ENCODE measurements around the gene PRKCZ.

PRKCZ gene

DNA sequence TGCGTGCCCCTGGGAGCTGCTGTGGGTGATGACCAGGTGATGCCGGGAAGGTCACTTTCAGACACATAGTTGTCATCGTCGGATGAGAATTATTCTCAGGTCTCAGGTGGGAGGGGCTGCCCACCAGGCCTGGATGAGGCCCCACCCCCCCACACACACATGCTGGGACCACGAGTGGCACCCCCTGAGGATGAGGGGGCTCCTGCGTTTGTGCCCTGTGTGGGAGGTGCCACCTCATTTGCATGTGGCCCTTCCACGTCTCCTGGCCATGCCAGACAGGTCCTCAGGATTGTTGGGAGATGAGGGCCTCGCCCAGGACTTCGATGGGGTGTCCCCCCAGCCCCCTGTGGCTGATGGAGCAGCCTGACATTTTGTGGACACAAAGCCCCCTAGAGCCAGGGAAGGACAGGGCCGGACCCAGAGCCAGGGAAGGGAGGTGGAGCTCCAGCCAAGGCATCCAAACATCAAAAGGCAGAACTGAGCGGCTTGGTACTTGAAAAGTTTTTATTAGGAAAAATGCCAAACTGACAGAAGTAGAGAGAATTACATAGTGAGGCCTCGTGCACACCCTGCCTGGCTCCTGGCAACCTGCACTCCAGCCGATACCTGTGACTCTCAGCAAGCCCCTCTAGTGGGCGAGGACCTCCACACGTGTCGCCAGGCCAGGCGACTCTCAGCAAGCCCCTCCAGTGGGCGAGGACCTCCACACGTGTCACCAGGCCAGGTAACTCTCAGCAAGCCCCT, 55.7 kb downstream of the PRKCZ start:
- H3K4me3 ChIP-seq (ENCODE audit: insufficient read length, low read depth): no peak overlapping the region
- H3K9ac ChIP-seq (ENCODE audit: insufficient read length, low read depth): no peak overlapping the region
- H3K36me3 ChIP-seq (ENCODE audit: insufficient read depth, insufficient read length, low read length): peaks cover 6% of the 10 kb centered on the region
- no peak for TF ChIP-seq SUZ12 (IDR thresholded peaks at IDR 0.05; ENCODE audit: extremely low read depth, insufficient read depth, insufficient read length)
- TF ChIP-seq YY1 (IDR thresholded peaks at IDR 0.05; ENCODE audit: insufficient read depth, insufficient read length): no peak
- no peak for TF ChIP-seq ZNF274 (IDR thresholded peaks at IDR 0.05; ENCODE audit: low read depth, low read length)
- no peak for DNase-seq (ENCODE audit: low read depth, low spot score)
- H3K9me3 ChIP-seq (ENCODE audit: insufficient read depth, low read length): no peaks in the 10 kb centered on the region
- H3K4me1 ChIP-seq (ENCODE audit: insufficient read depth, insufficient read length): peaks cover 8% of the 10 kb centered on the region
- no peaks in the 10 kb centered on the region for H3K27me3 ChIP-seq (ENCODE audit: insufficient read depth, insufficient read length)

- no peak for DNase-seq (ENCODE audit: low read depth, low spot score)
- Histone ChIP-seq H3K4me1 (ENCODE audit: insufficient read depth, insufficient read length) (peaks cover 8% of the 10 kb centered on the region), H3K27me3 (ENCODE audit: insufficient read depth, insufficient read length) (no peaks in the 10 kb centered on the region), H3K9ac (ENCODE audit: insufficient read length, low read depth) (no peak overlapping the region), H3K9me3 (ENCODE audit: insufficient read depth, low read length) (no peaks in the 10 kb centered on the region), H3K36me3 (ENCODE audit: insufficient read depth, insufficient read length, low read length) (peaks cover 6% of the 10 kb centered on the region), H3K4me3 (ENCODE audit: insufficient read length, low read depth) (no peak overlapping the region)
- TF ChIP-seq SUZ12 (IDR thresholded peaks at IDR 0.05; ENCODE audit: extremely low read depth, insufficient read depth, insufficient read length) (no peak), YY1 (IDR thresholded peaks at IDR 0.05; ENCODE audit: insufficient read depth, insufficient read length) (no peak), ZNF274 (IDR thresholded peaks at IDR 0.05; ENCODE audit: low read depth, low read length) (no peak)
Observed at GRCh38 chr1:2106659-2107405, 56.6 kb downstream of the PRKCZ start.

DNA sequence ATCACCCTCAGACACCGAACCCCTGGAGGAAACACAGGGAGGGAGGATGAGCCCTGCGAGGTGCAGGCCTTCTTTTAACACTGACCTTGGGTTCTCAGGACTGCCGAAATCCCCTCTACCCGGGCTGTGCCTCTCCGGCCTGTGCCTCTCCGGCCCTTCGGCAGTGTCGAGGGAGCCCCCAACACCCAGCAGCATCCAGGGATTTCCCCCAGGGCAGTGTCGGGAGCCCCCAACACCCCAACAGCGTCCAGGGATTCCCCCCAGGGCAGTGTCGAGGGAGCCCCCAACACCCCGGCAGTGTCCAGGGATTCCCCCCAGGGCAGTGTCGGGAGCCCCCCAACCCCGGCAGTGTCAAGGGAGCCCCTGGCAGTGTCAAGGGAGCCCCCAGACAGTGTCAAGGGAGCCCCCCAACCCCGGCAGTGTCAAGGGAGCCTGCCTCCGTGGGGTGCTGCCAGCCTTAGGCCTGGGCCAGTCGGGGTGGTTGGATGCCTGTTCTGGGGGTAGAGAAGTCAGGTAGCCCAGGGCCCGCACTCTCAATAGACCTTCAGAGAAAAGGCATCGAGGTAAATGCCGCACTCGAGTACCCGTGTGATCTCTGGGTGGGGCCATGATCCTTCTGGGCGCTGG, 57.5 kb downstream of the PRKCZ start:
- TF ChIP-seq ZNF274 (IDR thresholded peaks at IDR 0.05; ENCODE audit: low read depth, low read length) (no peak), YY1 (IDR thresholded peaks at IDR 0.05; ENCODE audit: insufficient read depth, insufficient read length) (no peak), SUZ12 (IDR thresholded peaks at IDR 0.05; ENCODE audit: extremely low read depth, insufficient read depth, insufficient read length) (no peak)
- no peak overlapping the region for H3K4me3 ChIP-seq (ENCODE audit: insufficient read length, low read depth)
- no peaks in the 10 kb centered on the region for H3K9me3 ChIP-seq (ENCODE audit: insufficient read depth, low read length)
- DNase-seq (ENCODE audit: low read depth, low spot score): no peak
- no peak overlapping the region for H3K9ac ChIP-seq (ENCODE audit: insufficient read length, low read depth)
- H3K27me3 ChIP-seq (ENCODE audit: insufficient read depth, insufficient read length): no peaks in the 10 kb centered on the region
- peaks cover 8% of the 10 kb centered on the region for H3K4me1 ChIP-seq (ENCODE audit: insufficient read depth, insufficient read length)
- peaks cover 6% of the 10 kb centered on the region for H3K36me3 ChIP-seq (ENCODE audit: insufficient read depth, insufficient read length, low read length)

DNA sequence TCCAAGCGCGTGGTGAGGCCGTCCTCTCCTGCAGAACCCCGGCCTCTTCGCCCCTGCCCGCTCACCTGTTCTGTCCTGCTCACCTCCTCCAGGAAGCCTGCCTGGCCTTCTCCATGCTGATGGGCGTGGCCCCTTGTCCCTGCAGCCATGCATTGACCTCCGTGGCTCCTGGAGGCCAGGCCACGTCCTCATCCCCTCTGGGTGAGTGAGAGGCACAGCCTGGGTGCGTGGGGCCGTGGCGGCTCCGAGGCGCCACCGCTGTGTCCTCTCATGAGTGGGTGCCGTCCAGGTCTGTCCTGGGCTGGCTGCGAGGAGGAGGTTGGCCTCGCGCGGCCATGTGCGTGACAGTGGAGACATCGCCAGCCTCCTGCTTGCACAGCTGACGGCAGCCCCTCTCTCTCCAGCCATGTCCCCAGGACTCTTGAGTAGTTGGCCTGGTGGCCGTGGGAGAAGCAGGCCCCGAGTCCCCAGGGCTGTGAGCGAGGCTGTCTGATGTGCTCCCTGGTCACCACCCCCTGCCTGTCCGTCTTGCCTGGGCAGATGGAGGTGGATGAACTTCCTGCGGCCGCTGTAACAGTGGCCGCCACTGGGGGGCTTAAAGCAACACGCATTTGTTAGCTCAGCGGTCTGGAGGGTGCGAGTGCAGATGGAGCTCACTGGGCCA, 58.1 kb downstream of the PRKCZ start:
- peak; percentile 54 for DNase-seq (ENCODE audit: low read depth, low spot score)
- Histone ChIP-seq H3K27me3 (ENCODE audit: insufficient read depth, insufficient read length) (no peaks in the 10 kb centered on the region), H3K9ac (ENCODE audit: insufficient read length, low read depth) (no peak overlapping the region), H3K4me1 (ENCODE audit: insufficient read depth, insufficient read length) (peaks cover 8% of the 10 kb centered on the region), H3K9me3 (ENCODE audit: insufficient read depth, low read length) (no peaks in the 10 kb centered on the region), H3K4me3 (ENCODE audit: insufficient read length, low read depth) (no peak overlapping the region), H3K36me3 (ENCODE audit: insufficient read depth, insufficient read length, low read length) (peaks cover 6% of the 10 kb centered on the region)
- TF ChIP-seq ZNF274 (IDR thresholded peaks at IDR 0.05; ENCODE audit: low read depth, low read length) (no peak), YY1 (IDR thresholded peaks at IDR 0.05; ENCODE audit: insufficient read depth, insufficient read length) (no peak), SUZ12 (IDR thresholded peaks at IDR 0.05; ENCODE audit: extremely low read depth, insufficient read depth, insufficient read length) (no peak)

GRCh38 chr1:2108877-2109580, 58.8 kb downstream of the PRKCZ start:
- no peak overlapping the region for H3K9ac ChIP-seq (ENCODE audit: insufficient read length, low read depth)
- TF ChIP-seq YY1 (IDR thresholded peaks at IDR 0.05; ENCODE audit: insufficient read depth, insufficient read length) (no peak), SUZ12 (IDR thresholded peaks at IDR 0.05; ENCODE audit: extremely low read depth, insufficient read depth, insufficient read length) (no peak)
- H3K4me1 ChIP-seq (ENCODE audit: insufficient read depth, insufficient read length): peaks cover 8% of the 10 kb centered on the region
- DNase-seq (ENCODE audit: low read depth, low spot score): no peak
- no peak overlapping the region for H3K4me3 ChIP-seq (ENCODE audit: insufficient read length, low read depth)
- no peaks in the 10 kb centered on the region for H3K27me3 ChIP-seq (ENCODE audit: insufficient read depth, insufficient read length)
- peaks cover 6% of the 10 kb centered on the region for H3K36me3 ChIP-seq (ENCODE audit: insufficient read depth, insufficient read length, low read length)
- H3K9me3 ChIP-seq (ENCODE audit: insufficient read depth, low read length): no peaks in the 10 kb centered on the region

GRCh38 chr1:2109581-2110021, 59.4 kb downstream of the PRKCZ start:
- no peaks in the 10 kb centered on the region for H3K27me3 ChIP-seq (ENCODE audit: insufficient read depth, insufficient read length)
- no peak overlapping the region for H3K9ac ChIP-seq (ENCODE audit: insufficient read length, low read depth)
- peaks cover 8% of the 10 kb centered on the region for H3K4me1 ChIP-seq (ENCODE audit: insufficient read depth, insufficient read length)
- peaks cover 6% of the 10 kb centered on the region for H3K36me3 ChIP-seq (ENCODE audit: insufficient read depth, insufficient read length, low read length)
- H3K9me3 ChIP-seq (ENCODE audit: insufficient read depth, low read length): no peaks in the 10 kb centered on the region
- no peak for DNase-seq (ENCODE audit: low read depth, low spot score)
- H3K4me3 ChIP-seq (ENCODE audit: insufficient read length, low read depth): no peak overlapping the region
- TF ChIP-seq ZNF274 (IDR thresholded peaks at IDR 0.05; ENCODE audit: low read depth, low read length) (no peak), YY1 (IDR thresholded peaks at IDR 0.05; ENCODE audit: insufficient read depth, insufficient read length) (no peak), SUZ12 (IDR thresholded peaks at IDR 0.05; ENCODE audit: extremely low read depth, insufficient read depth, insufficient read length) (no peak)

Measured in NT2/D1 (cell line).